HepG2 (cell line): ENCODE data around the gene KHK. TPM values are rescaled to one million over a fixed set of nuclear protein-coding genes. Genes with fewer than 3 reads are reported as not detected.
A peak's percentile ranks its signal among the peaks of the same experiment; 100 is the strongest.

Experiments used
- CHD4 ChIP-seq: fragments of 200-600 bp; sonication (generic); IDR thresholded peaks from 2 replicates; pipeline ENCODE4 v1.7.0; 2017; ENCODE audit warnings: mild to moderate bottlenecking, low read length, borderline replicate concordance
- EED ChIP-seq: sonication (generic); formaldehyde crosslinking; IDR thresholded peaks from 2 replicates; pipeline ENCODE4 v1.5.0; 2020; ENCODE audit warnings: mild to moderate bottlenecking, missing genetic modification reagents
- FLYWCH1 ChIP-seq: sonication (generic); formaldehyde crosslinking; IDR thresholded peaks from 2 replicates; pipeline ENCODE4 v1.8.1; 2023; ENCODE audit warnings: mild to moderate bottlenecking, missing genetic modification reagents
- GATA4 ChIP-seq: sonication (generic); IDR thresholded peaks from 2 replicates; pipeline ENCODE4 v1.6.1; 2016; ENCODE audit warnings: antibody characterized with exemption, low read depth, borderline replicate concordance
- IRF2 ChIP-seq: IDR thresholded peaks from 2 replicates; pipeline ENCODE4 v1.6.1; 2018; ENCODE audit warnings: missing genetic modification reagents, missing compliant biosample characterization
- ISL2 ChIP-seq: sonication (generic); formaldehyde crosslinking; IDR thresholded peaks from 2 replicates; pipeline ENCODE4 v1.5.0; 2020; ENCODE audit warnings: missing genetic modification reagents
- ISX ChIP-seq: sonication (generic); formaldehyde crosslinking; conservative IDR thresholded peaks from 2 replicates; pipeline ENCODE4 v1.5.0; 2020; ENCODE audit warnings: missing genetic modification reagents
- KLF15 ChIP-seq: sonication (generic); formaldehyde crosslinking; IDR thresholded peaks from 2 replicates; pipeline ENCODE4 v1.8.1; 2023; ENCODE audit warnings: borderline replicate concordance, mild to moderate bottlenecking, inconsistent platforms, missing genetic modification reagents, mixed read lengths
- KLF16 ChIP-seq, 2 experiments: sonication (generic) in 1 of 2; formaldehyde crosslinking in 1 of 2; IDR thresholded peaks; 2 replicates each; pipeline versions ENCODE4 v1.6.1 to v1.8.0; 2016 to 2023; ENCODE audit warnings: missing genetic modification reagents in 2 of 2, missing compliant biosample characterization in 1 of 2
- KMT2A ChIP-seq: sonication (generic); formaldehyde crosslinking; IDR thresholded peaks from 2 replicates; pipeline ENCODE4 v1.4.0; 2020; ENCODE audit warnings: missing genetic modification reagents
- KMT2B ChIP-seq: IDR thresholded peaks from 2 replicates; pipeline ENCODE4 v1.6.1; 2016; ENCODE audit warnings: missing genetic modification reagents, missing compliant biosample characterization
- MLXIP ChIP-seq: sonication (generic); formaldehyde crosslinking; IDR thresholded peaks from 2 replicates; pipeline ENCODE4 v1.9.0; 2021; ENCODE audit warnings: missing genetic modification reagents, borderline replicate concordance
- POGK ChIP-seq: sonication (generic); formaldehyde crosslinking; conservative IDR thresholded peaks from 2 replicates; pipeline ENCODE4 v1.8.0; 2022; ENCODE audit warnings: mild to moderate bottlenecking, moderate library complexity, missing genetic modification reagents
- RERE ChIP-seq: IDR thresholded peaks from 2 replicates; pipeline ENCODE4 v1.6.1; 2016; ENCODE audit warnings: low read depth, missing genetic modification reagents, missing compliant biosample characterization
- XBP1 ChIP-seq: sonication (generic); formaldehyde crosslinking; IDR thresholded peaks from 2 replicates; pipeline ENCODE4 v1.5.0; 2020; ENCODE audit warnings: missing genetic modification reagents
- ZMYM4 ChIP-seq: sonication (generic); formaldehyde crosslinking; IDR thresholded peaks from 2 replicates; pipeline ENCODE4 v1.8.1; 2023; ENCODE audit warnings: mild to moderate bottlenecking, missing genetic modification reagents
- ZNF333 ChIP-seq: sonication (generic); formaldehyde crosslinking; IDR thresholded peaks from 2 replicates; pipeline ENCODE4 v1.4.0; 2020; ENCODE audit warnings: mild to moderate bottlenecking, missing genetic modification reagents, borderline replicate concordance
- ZNF354B ChIP-seq: sonication (generic); formaldehyde crosslinking; IDR thresholded peaks from 2 replicates; pipeline ENCODE4 v1.8.0; 2022; ENCODE audit warnings: mild to moderate bottlenecking, missing genetic modification reagents
- ZNF543 ChIP-seq: sonication (generic); formaldehyde crosslinking; IDR thresholded peaks from 2 replicates; pipeline ENCODE4 v1.4.0; 2020; ENCODE audit warnings: mild to moderate bottlenecking, missing genetic modification reagents
- polyA plus RNA-seq, 8 experiments: library from polyadenylated mRNA; depleted of rRNA in 3 of 8; stranded (reverse) in 7 of 8; unstranded in 1 of 8; fragments of >200 nt; fragmentation: Illumina TruSeq in 4 of 8; extraction: Trizol in 4 of 8; gene quantifications; 2 replicates each; pipeline versions ENCODE4 v1.2.1 to v1.2.3, GENCODE V29; 2011 to 2016; ENCODE audit warnings: low read depth in 4 of 8, missing spikeins in 1 of 8, mixed read lengths in 1 of 8; ENCODE audit not compliant: insufficient read depth in 1 of 8
- total RNA-seq, 5 experiments: library from RNA; depleted of rRNA; stranded (reverse); fragments of >200 nt; fragmentation: Illumina TruSeq; extraction: Trizol; gene quantifications; 2 replicates each; pipeline ENCODE4 v1.2.3, GENCODE V29; 2016; ENCODE audit warnings: low read depth in 1 of 5

Gene KHK
- total and polyA plus RNA-seq, 2 of the 13 experiments (the other 11 are each of a cell fraction or from before 2014, with no cell fraction given): 40.9 to 99.2 TPM

GRCh38 chr2:27133905-27134780 is 47.6 kb downstream of the KHK start, which contains the start of gene PREB (continued):
- TF ChIP-seq CHD4: 0 out of 2 replicates have a peak, but pooled peaks have one; percentile 10
- no peak; the same call in 1 of the 2 replicates for TF ChIP-seq KLF15 (CRISPR knock-in tag)
- no peak; the same call in 1 of the 2 replicates for TF ChIP-seq ZMYM4
- TF ChIP-seq FLYWCH1 (CRISPR knock-in tag): peak; percentile 84; the same call in 1 of the 2 replicates
- TF ChIP-seq KMT2A (CRISPR knock-in tag): peak; percentile 77; the same call in 1 of the 2 replicates
- TF ChIP-seq ZNF333 (CRISPR knock-in tag): peak; percentile 93
- TF ChIP-seq ISL2 (CRISPR knock-in tag): no peak; the same call in none of the 2 replicates
- peak; percentile 59; the same call in 1 of the 2 replicates for TF ChIP-seq GATA4
- TF ChIP-seq KLF16 (CRISPR knock-in tag; IDR thresholded peaks at IDR 0.05): peak in 1 of 2 experiments; percentile 46; a peak in 1 of 4 replicates
- TF ChIP-seq MLXIP (CRISPR knock-in tag): no peak
- TF ChIP-seq XBP1: 0 out of 2 replicates have a peak, but pooled peaks have one; percentile 34
- no peak for TF ChIP-seq RERE (CRISPR knock-in tag)
- no peak for TF ChIP-seq ZNF354B
- 0 out of 2 replicates have a peak, but pooled peaks have one; percentile 13 for TF ChIP-seq KMT2B (CRISPR knock-in tag)
- TF ChIP-seq EED: no peak
- no peak; the same call in 1 of the 2 replicates for TF ChIP-seq POGK
- no peak for TF ChIP-seq IRF2 (CRISPR knock-in tag)
- TF ChIP-seq ZNF543: no peak; the same call in 1 of the 2 replicates
- TF ChIP-seq ISX (CRISPR knock-in tag): no peak
